NCI-H2171 (cell line): ENCODE data around the gene ALDH1A1.
"Not testable (repeated sequence)": the region's sequence is repeated elsewhere in the genome, so short reads cannot be mapped to it uniquely, and the experiment has no call there.

Experiments
- DNase-seq: peaks from one replicate; lab custom pipeline; 2025; lab: John Stamatoyannopoulos, UW

The ALDH1A1 gene

DNA sequence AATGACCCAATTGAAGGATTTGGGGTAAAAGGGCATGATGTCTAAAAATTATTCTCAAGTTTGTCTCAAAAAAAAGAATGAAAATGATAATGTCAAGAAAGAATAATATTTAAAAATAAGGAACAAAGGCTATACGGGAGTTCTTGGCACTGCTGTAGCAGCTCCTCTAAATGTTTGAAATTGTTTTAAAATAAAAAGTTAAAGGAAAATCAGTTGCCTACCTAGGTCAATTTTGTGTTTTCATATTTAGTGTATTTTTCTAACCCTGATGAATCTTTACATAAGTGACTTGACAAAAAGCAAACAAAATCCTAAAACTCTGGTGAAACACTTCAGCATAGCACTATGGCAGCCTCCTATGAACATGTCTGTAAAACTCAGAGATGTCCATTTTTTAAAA lies 56.4 kb downstream of the ALDH1A1 start:
- DNase-seq, result no peak

DNA sequence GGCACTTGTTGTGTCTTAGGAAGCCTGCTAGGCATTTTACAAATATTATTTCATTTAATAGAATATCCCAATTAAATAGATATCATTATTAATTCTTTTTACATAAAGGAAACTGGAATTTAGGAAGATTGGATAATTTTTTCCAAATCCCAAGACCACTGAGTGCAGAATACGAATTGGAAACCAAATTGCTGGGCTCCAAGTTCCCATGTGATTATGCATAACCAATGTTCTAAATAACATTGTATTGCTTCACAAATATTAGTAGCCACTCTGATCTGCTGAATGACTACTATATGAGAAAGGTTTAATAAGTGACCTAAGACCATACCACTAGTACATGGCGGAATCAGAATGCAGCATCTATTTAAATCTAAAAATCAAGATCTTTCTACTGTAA lies 57.7 kb downstream of the ALDH1A1 start:
- DNase-seq, result no peak

DNA sequence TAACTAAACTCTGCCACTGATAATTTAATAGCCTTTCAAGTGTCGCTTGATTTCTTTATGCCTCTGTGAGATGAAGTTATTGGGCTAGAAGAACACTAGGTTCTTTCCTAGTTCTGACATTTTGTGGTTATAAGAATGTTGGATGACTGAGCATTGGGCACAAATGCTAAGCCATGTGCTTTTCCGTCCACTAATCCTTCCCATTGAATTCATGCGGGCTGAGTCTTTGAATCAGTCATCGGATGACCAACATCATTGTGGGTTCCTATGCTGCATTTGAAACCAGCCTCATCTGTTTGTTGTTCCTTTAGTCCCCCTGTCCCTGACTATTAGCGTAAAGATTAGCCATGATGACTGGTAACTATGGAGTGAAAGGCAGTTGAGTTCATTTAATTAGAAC lies 58.5 kb downstream of the ALDH1A1 start:
- DNase-seq, result no peak

DNA sequence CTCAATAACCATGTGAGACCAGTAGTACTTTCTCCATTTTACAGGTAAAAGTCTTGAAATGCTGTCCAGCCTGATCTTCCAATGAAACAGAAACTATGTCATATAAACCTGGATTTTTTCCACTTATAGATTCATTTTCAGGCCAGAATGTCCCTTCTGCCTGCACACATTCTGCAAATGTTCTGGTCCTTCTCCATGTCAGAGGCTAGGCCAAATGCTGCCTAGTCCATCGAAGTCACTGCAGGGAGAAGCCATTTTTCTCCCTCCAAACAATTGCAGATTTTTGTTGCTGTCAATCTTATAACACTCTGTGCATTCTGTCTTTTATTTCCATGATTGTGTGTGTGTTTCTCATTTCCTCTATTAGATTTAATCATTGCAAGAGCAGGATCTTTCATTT lies 59.4 kb downstream of the ALDH1A1 start:
- DNase-seq, result no peak

DNA sequence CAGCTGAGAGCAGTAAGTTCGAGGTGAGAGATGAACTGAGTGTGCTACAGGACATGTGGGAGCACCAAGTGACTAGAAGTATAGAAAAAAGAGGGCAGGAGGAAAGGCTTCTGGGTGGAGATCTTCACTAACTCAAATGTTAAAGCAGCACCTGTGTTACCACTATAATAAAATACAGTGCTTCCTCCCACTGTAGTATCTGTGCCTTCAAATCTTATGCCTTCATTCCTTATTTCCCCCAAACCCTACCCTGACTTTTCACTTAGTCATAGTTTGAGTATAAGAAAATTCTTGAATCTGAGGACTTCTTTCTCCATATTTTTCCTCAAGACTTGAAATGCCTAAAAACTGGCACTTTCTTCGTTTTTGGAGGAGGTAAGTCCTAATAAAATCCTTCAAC lies 61.8 kb downstream of the ALDH1A1 start:
- DNase-seq, result no peak

DNA sequence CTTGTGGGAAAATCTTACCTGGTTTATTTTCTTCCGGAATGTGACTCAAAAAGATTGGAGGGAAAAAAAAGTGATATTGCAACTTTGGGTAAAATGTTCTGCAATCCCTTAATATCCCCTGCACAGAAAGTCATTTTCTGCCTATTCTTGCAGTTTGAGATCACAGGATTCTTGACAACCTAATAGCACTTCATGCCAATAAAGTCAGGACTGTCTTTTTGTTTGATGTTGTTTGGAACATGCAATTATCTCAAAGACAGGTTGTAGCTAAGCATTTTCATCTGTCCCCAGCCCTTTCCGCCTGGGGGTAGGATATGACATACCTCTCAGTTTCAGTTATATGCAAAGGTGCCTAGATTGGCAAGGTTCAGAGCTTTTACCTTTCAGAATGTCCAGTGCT lies 63.9 kb downstream of the ALDH1A1 start:
- no peak for DNase-seq

DNA sequence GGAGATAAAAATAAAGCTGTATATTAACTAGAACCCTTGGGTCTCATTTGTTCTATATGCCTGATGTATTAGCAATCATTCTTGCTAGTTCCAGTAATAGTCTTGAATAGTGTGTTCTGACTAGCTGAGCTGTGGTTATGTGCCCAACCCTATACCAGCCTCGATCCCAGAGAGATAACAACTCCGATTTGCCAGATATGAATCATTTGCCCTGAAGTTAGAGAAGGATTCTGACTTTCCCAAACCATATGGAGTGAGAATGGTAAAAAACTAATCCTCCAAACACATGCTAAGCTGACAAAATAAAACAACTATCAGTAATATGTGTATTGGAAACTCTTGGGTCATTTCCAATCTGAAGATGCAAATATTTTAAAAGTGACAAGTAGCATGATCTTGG lies 64.8 kb downstream of the ALDH1A1 start:
- DNase-seq, result no peak

DNA sequence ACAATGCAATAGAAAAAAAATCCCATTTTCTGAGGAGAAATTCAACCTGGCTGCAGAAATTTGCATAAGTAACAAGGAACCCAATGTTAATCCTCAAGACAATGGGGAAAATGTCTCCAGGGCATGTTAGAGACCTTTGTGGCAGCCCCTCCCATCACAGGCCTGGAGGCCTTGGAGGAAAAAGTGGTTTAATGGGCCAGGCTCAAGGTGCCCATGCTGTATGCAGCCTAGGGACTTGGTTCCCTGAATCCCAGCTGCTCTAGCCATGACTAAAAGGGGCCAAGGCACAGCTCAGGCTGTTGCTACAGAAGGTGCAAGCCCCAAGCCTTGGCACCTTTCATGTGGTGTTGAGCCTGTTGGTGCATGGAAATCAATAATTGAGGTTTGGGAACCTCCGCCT lies 66.5 kb downstream of the ALDH1A1 start:
- no peak for DNase-seq

DNA sequence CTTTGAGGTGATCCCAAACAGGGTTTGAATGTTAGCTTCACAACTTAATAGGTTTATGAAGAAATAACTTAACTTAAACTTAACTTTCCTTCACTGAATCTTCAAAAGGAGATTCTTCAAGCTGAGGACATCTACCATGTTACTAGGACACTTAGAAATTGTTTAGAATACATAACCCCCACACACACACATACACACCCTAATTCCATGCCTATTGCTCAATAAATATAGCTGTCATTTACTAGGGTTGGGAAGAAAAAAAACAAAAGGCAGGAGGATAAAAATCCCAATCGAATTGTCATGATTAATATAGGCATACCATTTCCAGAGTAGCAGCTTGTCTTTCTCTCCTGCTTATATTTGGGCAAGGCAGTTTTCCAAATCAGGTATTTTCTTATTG lies 68.3 kb downstream of the ALDH1A1 start:
- no peak for DNase-seq

DNA sequence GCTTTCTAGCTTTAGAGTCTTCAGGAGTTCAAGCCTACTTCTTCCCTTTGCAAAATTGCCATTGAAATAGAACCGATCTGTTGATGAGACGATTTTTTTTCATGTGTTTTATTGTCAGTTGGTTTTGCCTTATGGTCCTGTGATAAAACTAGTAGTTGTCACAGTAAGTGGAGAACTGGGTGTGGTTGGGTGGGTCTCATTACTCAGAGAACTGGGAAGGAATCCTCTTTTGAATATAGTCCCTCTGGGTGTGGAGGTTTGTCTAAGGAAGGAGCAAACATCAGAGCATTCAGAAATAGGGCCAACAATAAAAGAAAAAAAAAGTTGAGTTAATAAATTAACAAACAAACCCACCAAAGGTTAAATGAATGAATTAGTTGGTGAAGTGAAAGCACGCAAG lies 69.0 kb downstream of the ALDH1A1 start:
- no peak for DNase-seq

DNA sequence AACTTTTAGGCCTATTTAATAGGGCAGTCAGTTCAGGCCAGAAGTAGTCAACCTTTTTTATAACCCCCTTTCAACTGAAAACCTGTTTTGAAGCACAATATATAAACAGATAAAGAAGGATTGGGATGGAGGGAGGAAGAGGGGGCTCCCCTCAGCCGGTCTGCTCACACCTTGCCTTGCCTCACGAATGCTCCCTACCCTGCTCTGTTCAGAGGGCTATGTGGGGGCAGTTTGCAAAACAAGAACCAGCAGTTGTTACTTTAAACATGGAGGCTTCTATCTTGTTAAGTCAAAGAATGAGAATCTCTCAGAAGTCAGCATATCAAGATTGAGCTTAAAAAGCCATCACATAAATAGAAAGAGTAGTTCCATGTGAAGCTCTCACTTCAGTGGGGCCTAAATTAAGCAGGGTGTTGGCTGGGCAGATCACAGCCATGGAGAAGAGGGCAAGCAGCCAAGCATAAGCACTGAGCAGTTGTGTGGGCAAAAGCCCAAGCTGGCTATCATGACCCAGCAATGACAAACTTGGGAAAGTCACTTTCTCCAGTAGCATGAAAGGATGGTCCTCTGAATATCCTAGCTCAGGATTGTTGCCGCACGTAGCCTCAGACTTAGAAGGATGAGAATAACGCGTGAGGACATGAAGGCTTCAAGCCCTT lies 70.6 kb downstream of the ALDH1A1 start:
- no peak for DNase-seq

DNA sequence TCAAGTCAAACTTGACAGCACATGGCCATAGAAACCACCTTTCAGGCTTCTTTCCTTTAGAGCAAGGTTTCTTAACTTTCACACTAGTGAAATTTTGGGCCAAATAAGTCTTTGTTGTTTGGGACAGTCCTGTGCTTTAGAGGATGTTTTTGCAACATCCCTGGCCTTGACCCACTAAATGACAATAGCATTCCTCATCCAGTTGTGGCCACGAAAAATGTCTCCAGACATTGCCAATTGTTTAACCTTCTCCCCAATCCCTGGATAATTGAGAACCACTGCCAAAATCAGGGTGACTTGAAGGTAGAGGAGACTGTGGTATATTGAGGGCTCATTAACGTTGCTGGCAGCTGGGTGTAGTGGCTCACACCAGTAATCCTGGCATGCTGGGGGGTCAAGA lies 72.0 kb downstream of the ALDH1A1 start:
- no peak for DNase-seq

DNA sequence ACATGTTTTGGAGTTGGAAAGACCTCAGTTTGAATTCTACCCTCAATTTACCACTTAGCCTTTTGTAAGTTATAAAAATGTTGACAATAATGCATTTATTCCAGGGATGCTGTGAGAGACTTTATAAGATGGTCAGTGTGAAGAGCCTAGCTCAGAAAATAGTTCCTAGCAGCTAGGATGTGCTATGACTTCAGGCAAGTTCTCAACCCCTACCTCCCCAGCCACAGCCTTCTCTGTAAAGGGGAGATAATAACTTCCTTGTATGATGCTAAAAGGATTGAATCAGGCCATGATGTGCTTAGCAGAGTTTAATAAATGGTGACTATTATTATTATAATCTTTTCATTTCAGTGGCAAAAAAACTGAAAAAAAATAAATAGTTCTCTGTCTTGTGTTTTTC lies 77.6 kb downstream of the ALDH1A1 start:
- DNase-seq, result no peak

DNA sequence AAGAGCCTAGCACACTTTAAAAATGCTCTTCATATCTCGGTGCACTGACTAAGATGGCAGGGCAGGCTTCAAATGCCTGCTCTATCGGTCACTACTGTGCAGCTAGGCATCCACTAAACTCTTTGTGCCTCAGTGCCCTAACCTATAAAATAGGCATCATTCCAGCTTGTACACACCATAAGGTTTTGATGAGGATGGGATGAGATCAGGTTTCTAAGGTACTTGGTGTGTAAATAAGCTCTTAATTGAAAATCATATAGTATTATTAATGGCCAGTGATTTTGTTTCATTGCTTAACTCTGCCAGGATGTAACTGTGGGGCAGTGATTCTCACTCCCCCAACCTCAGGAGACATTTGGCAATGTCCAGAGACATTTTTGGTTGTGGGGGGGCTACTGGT lies 78.5 kb downstream of the ALDH1A1 start:
- DNase-seq, result no peak

DNA sequence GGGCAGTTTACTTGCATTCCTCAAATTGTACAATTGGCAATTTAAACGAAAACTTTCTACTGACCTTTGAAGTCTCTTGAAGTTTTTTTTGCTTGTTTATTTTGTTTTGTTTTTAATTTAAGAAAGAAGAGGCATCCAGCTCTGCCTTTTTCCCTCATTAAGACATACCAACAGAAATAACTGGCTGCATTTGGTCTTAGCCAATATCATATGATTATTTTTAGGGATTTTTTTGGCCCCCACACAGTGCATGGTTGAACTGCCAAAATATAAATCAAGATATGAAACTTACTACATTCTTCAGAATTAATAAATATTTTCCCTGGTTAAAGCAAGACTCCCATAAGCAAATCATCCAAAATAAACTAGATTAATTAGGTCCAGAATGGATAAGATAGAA lies 79.4 kb downstream of the ALDH1A1 start:
- DNase-seq, result no peak

DNA sequence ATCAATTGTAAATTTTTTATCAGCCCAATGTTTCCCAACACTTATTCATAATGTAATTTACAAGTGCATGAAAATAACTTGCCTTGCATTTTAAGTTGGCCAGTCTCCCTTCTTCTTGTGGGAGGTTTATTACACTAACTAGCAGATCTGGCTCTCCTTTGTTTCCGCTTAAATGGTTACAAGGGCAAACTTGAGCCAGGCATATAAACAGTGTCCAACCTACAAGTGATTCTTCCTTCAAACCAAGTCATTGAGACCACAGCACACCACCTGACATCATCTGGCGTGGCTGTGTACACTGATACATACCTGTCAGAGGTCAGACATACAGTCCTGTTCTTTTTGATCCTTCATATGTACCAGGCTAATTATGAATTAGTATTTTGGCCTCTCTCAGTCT lies 80.1 kb downstream of the ALDH1A1 start:
- no peak for DNase-seq

DNA sequence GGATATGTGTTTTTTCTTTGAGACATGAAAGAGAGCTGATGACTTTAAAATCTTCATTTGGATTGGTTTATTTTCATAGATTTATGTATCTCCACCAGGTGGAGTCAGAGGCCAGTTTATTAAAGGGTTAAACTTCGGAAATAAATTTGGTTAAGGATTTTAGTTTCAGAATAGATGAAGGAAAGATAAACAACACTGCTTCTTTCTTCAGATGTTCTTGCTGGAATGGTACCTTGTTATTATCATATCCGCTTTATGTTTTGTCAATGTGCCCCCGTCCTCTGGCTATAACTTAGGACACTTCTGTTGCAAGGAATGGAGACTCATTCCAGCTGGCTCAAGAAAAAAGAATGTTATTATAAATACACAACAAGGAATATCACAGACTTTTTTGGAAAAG lies 81.2 kb downstream of the ALDH1A1 start:
- DNase-seq, result no peak

DNA sequence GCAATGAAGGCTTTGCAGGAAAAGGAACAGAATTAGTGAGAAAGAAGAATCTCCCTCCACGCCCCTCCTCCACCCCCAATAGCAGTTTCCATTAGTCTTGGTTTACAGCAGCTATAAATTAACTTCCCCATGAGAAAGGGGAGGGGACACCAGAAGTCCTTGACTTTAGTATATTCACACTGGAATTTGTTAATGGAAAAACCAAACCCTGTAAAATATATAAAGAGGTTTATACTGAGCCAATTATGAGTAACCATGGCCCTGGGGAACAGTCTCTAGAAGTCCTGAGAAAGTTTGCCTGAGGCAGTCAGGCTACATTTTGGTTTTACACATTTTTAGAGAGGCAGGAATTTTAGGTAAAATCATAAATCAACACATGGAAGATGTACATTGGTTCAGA lies 88.5 kb downstream of the ALDH1A1 start:
- DNase-seq, result no peak

DNA sequence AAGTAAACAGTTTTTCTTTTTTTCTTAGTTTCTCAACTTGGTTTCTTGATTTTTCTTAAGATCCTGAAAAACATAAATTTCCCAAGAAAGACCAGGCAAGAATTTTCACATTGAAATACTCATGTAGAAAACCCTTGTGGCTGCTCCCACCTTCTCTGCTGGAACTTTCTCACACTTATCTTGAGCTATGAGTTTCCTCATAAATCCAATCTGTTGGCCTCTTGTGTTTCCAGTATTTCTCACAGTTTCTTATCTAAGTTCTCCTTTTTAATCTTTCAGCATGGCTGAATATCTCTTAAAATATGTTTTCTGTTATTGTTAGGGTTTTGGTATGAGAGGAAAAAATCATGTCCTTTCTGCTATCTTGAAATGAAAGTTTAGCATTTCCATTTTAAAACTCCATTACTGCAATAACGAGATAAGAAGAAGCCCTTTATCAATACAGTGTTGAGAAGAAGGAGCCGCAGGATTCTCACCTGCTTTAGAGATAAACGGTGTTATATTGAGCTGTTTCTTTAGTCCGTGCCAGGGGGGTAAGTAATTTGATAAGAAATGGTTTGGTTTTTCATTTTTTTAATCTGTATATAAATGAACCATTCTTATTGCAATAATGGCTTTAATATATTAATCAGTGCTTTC lies 89.3 kb downstream of the ALDH1A1 start:
- DNase-seq, result no peak

DNA sequence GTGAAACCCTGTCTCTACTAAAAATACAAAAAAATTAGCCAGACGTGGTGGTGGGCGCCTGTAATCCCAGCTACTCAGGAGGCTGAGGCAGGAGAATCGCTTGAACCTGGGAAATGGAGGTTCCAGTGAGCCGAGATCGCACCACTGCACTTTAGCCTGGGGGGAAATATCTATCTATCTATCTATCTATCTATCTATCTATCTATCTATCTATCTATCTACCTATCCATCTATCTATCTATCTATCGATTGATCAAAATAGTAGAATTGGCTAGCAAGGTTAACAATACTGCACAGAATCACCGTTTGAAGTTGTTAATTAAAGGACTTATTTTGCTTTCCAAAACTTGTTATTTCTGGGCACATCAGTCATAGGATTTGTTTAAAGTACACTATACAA lies 90.1 kb downstream of the ALDH1A1 start:
- not testable (repeated sequence) for DNase-seq

DNA sequence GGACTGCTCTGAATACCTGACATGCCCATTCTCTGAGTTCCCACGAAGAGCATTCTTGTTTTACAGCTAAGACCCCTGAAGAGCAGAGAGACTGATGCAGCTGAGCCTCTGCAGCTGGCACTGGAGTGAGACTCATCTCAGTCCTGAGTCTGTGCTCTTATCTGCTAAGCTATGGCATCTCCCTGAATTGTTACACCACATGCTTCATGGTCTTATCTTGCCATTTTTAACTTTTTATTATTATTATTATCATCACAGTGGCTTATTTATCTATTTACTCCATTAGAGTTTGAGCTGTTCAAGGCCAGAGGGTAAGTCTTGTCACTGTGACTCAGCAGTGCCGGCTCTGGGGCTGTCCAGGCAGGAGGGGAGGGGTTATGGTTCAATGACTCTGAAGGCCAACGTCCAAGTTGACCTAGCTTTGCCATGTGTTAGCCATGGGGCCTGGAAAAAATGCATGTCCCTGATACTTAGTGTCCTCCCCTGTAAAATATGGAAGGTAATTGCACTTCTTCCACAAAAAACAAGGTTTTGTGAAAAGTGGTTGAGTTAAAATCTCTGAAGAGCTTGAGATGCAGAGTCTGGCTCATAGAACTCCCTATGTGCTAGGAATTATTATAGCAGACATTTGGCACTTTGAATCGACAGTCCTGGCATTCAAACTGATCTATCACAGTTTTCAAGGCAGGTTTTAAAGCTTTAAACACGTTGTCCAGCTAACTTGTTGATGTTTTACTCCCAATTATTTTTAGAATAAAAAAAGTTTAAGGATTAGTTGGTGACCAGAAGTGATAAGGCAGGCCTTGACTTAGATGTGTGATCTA lies 94.6 kb downstream of the ALDH1A1 start:
- no peak for DNase-seq

DNA sequence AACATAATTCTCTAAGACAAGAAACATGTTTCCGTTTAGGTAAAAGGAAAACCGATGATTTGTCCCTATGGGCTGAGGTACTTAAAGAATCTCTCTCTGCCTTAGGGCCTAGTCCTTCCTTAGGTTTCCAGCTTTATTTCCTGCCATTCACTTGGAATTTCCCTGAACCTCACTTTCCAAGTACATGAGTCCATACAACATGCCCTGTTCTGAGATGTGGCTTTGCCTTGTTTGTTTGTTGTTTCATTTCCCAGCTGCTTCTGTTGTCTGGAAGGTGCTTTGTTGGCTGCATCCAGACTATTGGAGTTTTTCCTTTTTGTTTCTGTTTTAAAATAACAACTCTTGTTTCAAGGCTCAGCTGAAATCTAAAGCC lies 95.2 kb downstream of the ALDH1A1 start:
- no peak for DNase-seq

DNA sequence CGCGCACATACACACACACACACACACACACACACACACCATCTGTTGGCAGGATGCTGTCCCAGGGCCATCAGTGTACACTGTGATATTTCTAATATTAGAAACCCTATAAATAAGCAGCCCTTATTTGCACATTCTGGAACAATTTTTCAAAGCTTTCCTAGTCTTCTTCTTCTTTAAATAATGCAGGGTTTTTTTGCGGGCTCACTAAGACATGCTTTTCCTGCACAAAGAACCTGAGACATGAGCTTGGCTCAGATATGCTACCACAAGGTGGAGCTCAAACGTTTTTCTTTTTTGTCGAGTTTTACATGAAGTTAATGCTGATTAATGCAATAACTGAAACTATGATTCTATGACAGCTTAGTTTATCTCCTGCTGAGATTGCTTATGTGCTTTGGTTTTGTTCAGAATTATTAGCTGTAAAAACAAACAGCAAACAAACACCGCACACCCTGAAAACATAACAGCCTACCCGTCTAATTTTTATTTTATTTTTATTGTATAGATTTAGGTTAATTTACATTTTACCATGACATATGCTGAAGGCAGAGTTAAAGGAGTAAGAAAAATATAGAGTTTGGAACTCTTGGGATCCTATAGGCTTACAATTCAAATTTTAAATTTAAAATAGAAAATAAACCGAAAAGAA lies 95.8 kb downstream of the ALDH1A1 start:
- DNase-seq, result no peak
